Activated CD4-positive, alpha-beta T cell treated with anti-CD3 and anti-CD28 coated beads, Interleukin-10, Interleukin-2, amounts not matched to agents 100 ng/mL and 50 ng/mL, durations not matched to agents 16 hours and 8 hours (primary cell): ENCODE results near the gene ETV3.

Experiments used
- DNase-seq: peaks from one replicate; pipeline ENCODE4 v3.0.0-alpha.2; 2020

Gene ETV3

DNA sequence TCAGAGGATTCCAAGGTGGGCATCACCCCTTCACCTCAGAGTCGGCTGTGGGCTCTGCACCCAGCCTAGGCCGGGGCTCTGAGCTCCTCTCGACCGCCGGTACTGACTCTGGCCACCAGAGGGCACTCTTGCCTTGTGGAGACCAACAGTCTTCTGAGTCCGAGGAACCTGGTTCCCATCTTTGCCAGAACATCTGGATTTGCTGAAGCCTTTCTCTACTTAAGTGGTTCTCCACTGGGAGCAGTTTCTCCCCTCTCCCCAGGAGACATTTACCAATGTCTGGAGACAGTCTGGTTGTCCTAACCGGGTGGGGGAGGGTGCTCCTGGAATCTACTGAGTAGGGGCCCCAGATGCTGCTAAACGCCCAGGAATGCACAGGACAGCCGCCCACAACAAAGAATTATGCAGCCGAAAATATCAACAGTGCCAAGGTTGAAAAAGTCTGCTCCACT lies 48.0 kb downstream of the ETV3 start:
- peak; percentile 84 for DNase-seq

GRCh38 chr1:157089789-157090188 lies 48.4 kb downstream of the ETV3 start:
- no peak for DNase-seq

DNA sequence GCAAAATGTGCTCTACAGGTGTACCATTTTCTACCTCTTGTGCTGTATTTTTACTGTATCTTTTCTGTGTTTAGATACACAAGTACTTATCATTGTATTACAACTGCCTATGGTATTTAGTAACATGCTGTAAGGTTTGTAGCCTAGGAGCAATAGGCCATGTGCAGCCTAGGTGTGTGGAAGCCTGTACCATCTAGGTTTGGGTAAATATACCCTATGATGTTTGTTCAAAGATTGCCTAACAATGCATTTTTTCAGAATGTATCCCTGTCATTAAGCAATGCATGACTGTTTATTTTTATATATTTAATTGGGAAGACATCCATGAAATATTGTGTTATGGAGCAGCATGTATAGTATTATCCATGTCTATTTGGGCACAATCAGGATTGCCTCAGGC lies 49.6 kb downstream of the ETV3 start:
- DNase-seq, result no peak

DNA sequence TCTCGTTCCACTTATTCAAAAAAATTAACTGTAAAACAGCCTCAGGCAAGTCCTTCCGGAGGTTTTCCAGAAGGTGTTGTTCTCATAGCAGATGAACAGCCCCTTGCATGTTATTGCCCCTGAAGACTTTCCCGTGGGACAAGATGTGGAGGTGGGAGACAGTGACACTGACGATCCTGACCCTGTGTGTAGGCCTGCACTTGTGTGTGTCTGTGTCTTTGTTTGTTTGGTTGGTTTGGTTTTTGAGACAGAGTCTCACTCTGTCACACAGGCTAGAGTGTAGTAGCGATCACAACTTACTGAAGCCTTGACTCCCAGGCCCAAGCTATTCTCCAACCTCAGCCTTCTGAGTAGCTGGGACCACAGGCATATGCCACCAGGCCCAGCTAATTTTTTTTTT lies 51.2 kb downstream of the ETV3 start:
- DNase-seq, result no peak

DNA sequence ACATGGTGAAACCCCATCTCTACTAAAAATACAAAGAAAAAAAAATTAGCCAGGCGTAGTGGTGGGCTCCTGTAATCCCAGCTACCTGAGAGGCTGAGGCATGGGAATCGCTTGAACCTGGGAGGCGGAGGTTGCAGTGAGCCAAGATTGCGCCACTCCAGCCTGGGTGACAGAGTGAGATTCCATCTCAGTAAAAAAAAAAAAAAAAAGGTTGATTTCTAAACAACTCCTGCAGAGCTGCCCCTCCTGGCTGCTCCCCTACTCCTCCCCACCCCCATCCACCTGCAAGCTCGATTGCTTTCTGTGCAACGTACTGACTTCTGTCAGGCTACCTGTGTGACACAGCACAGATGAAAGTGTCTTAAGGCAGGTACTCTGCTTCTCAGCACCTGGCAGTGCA lies 51.9 kb downstream of the ETV3 start:
- no peak for DNase-seq

GRCh38 chr1:157085421-157085820 lies 52.8 kb downstream of the ETV3 start:
- DNase-seq, result no peak

DNA sequence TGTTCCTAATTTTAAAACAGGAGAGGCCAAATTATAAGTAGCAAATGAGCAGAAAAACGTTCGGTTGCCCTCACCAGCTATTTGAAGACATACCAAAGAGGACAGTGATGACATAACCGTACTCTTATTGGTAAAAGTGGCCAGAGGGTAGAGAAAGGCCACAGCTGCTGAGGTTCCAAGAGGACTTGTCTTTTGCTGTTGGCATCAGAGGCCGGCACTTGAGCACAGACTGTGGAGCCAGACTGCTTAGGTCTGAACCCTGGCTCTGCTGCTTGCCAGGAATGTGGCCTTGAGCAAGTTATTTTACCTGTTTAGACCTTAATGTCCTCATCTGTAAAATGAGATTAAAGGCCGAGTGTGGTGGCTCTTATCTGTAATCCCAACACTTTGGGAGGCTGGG lies 53.5 kb downstream of the ETV3 start:
- DNase-seq, result no peak

GRCh38 chr1:157081707-157082106 lies 56.5 kb downstream of the ETV3 start:
- no peak for DNase-seq

- no peak for DNase-seq
Measured at GRCh38 chr1:157080714-157081113, 57.5 kb downstream of the ETV3 start.

GRCh38 chr1:157077394-157077793 lies 60.8 kb downstream of the ETV3 start:
- no peak for DNase-seq

- DNase-seq, result peak; percentile 38
Measured at GRCh38 chr1:157073944-157074685, 64.1 kb downstream of the ETV3 start.
